Right renal cortex interstitium (tissue), 3 donors: Measurements from ENCODE around the gene RPS6KA1. TPM values are rescaled to one million over a fixed set of nuclear protein-coding genes. Genes with fewer than 3 reads are reported as not detected.
A peak's percentile ranks its signal among the peaks of the same experiment; 100 is the strongest.
"Not testable (repeated sequence)": the region's sequence is repeated elsewhere in the genome, so short reads cannot be mapped to it uniquely, and the experiment has no call there.

Experiments
- DNase-seq, 3 donors: peaks; one replicate each; pipeline ENCODE4 v3.0.0-alpha.2; 2013; ENCODE audit warnings: low read depth in 3 of 3, low spot score in 2 of 3
- polyA plus RNA-seq, 3 donors: library from polyadenylated mRNA; unstranded; fragments of 120-200 nt; gene quantifications; one replicate each; pipeline ENCODE4 v1.2.1, GENCODE V29; 2013; ENCODE audit not compliant: insufficient read length in 3 of 3

Gene RPS6KA1
- polyA plus RNA-seq, result 10 to 100 TPM; 19.8 to 22.9 (median 21.6) TPM

GRCh38 chr1:26529655-26530409 is at the start of gene RPS6KA1:
Gene RPS6KA1, plus strand, starts transcription at chr1:26529761. Its CDS starts 160 bp downstream, at chr1:26529921.
- no peak for DNase-seq

- no peak for DNase-seq
Observed at GRCh38 chr1:26482921-26483320, 46.6 kb upstream of the RPS6KA1 start.

- no peak for DNase-seq
Observed at GRCh38 chr1:26483980-26484379, 45.6 kb upstream of the RPS6KA1 start.

- DNase-seq, result no peak
Observed at GRCh38 chr1:26490155-26490554, 39.4 kb upstream of the RPS6KA1 start.

- no peak for DNase-seq
Observed at GRCh38 chr1:26493267-26493666, 36.3 kb upstream of the RPS6KA1 start.

- DNase-seq, result no peak
Observed at GRCh38 chr1:26493938-26494337, 35.6 kb upstream of the RPS6KA1 start.

GRCh38 chr1:26496861-26497260 is 32.7 kb upstream of the RPS6KA1 start:
- DNase-seq, result peak in 1 of 3 donors; percentile 45

GRCh38 chr1:26498894-26499293 is 30.7 kb upstream of the RPS6KA1 start:
- no peak for DNase-seq

GRCh38 chr1:26500488-26501175 is 28.9 kb upstream of the RPS6KA1 start:
- peak in 2 of 3 donors; percentile 72 to 76 for DNase-seq

- not testable (repeated sequence) for DNase-seq
Observed at GRCh38 chr1:26510711-26511110, 18.9 kb upstream of the RPS6KA1 start.

- not testable (repeated sequence) for DNase-seq
Observed at GRCh38 chr1:26515836-26516235, 13.7 kb upstream of the RPS6KA1 start.

GRCh38 chr1:26516987-26517765 is 12.4 kb upstream of the RPS6KA1 start:
- no peak for DNase-seq

GRCh38 chr1:26517766-26518049 is 11.9 kb upstream of the RPS6KA1 start:
- no peak for DNase-seq

- no peak for DNase-seq
Observed at GRCh38 chr1:26518355-26518754, 11.2 kb upstream of the RPS6KA1 start.

GRCh38 chr1:26520339-26520738 is 9.2 kb upstream of the RPS6KA1 start:
- no peak for DNase-seq

GRCh38 chr1:26521669-26522030 is 7.9 kb upstream of the RPS6KA1 start:
- DNase-seq, result no peak

- no peak for DNase-seq
Observed at GRCh38 chr1:26522073-26522472, 7.5 kb upstream of the RPS6KA1 start.

GRCh38 chr1:26524181-26524580 is 5.4 kb upstream of the RPS6KA1 start:
- DNase-seq, result no peak

- DNase-seq, result no peak
Observed at GRCh38 chr1:26526287-26526686, 3.3 kb upstream of the RPS6KA1 start.

GRCh38 chr1:26529405-26529654 is 231 bp upstream of the RPS6KA1 start:
- no peak for DNase-seq

GRCh38 chr1:26530410-26530894 is 891 bp downstream of the RPS6KA1 start:
- no peak for DNase-seq
